K562 (cell line): ENCODE data around the gene E2F2. TPM values are rescaled to one million over a fixed set of nuclear protein-coding genes. Genes with fewer than 3 reads are reported as not detected.
A peak's percentile ranks its signal among the peaks of the same experiment; 100 is the strongest.

ENCODE experiments used
- EHMT2 ChIP-seq: fragments of 450-650 bp; IDR thresholded peaks from 2 replicates; pipeline ENCODE4 v1.6.1; 2018; ENCODE audit warnings: antibody characterized with exemption
- ETS2 ChIP-seq: IDR thresholded peaks from 2 replicates; pipeline ENCODE4 v1.6.1; 2016; ENCODE audit warnings: borderline replicate concordance, missing genetic modification characterization, mild to moderate bottlenecking, moderate library complexity, missing compliant biosample characterization; ENCODE audit not compliant: poor library complexity, severe bottlenecking
- EZH2 ChIP-seq: IDR thresholded peaks from 2 replicates; pipeline ENCODE4 v1.6.1; 2012; ENCODE audit warnings: low read depth, mild to moderate bottlenecking, inconsistent platforms, low read length, borderline replicate concordance
- HNRNPL ChIP-seq: fragments of 200-400 bp; formaldehyde crosslinking; IDR thresholded peaks from 2 replicates; pipeline ENCODE4 v1.6.1; 2017; ENCODE audit warnings: low read depth, mild to moderate bottlenecking, low read length
- JUNB ChIP-seq: fragments of 450-650 bp; formaldehyde crosslinking; conservative IDR thresholded peaks from 2 replicates; pipeline ENCODE4 v1.4.0; 2020; ENCODE audit warnings: mild to moderate bottlenecking
- KLF10 ChIP-seq: fragments of 250-450 bp; sonication (Bioruptor Pico); IDR thresholded peaks from 2 replicates; pipeline ENCODE4 v1.6.1; 2021; ENCODE audit warnings: matching md5 sums
- MED1 ChIP-seq: sonication (generic); formaldehyde crosslinking; IDR thresholded peaks from 2 replicates; pipeline ENCODE4 v1.8.1; 2023; ENCODE audit warnings: missing genetic modification reagents, borderline replicate concordance
- MYNN ChIP-seq, 2 experiments: sonication (generic); formaldehyde crosslinking in 1 of 2; IDR thresholded peaks; 2 replicates each; pipeline versions ENCODE4 v1.5.0 to v1.6.1; 2016 to 2020; ENCODE audit warnings: antibody characterized with exemption in 1 of 2, missing genetic modification reagents in 1 of 2
- NFIX ChIP-seq: fragments of 250-450 bp; sonication (Bioruptor Pico); IDR thresholded peaks from 2 replicates; pipeline ENCODE4 v1.4.0; 2020; ENCODE audit warnings: low read depth, mild to moderate bottlenecking, moderate library complexity
- RFX1 ChIP-seq: fragments of 450-650 bp; IDR thresholded peaks from 2 replicates; pipeline ENCODE4 v1.6.1; 2016; ENCODE audit warnings: mild to moderate bottlenecking, moderate library complexity
- RFX7 ChIP-seq: fragments of 250-450 bp; sonication (Bioruptor Pico); IDR thresholded peaks from 2 replicates; pipeline ENCODE4 v1.5.1; 2021; ENCODE audit warnings: mild to moderate bottlenecking
- STAT5B ChIP-seq: fragments of 250-450 bp; sonication (Bioruptor Pico); IDR thresholded peaks from 2 replicates; pipeline ENCODE4 v1.8.0; 2021; ENCODE audit warnings: mild to moderate bottlenecking, inconsistent platforms
- ZEB2 ChIP-seq: fragments of 450-650 bp; IDR thresholded peaks from 2 replicates; pipeline ENCODE4 v1.6.1; 2016
- ZNF3 ChIP-seq: fragments of 250-450 bp; sonication (Bioruptor Pico); IDR thresholded peaks from 2 replicates; pipeline ENCODE4 v1.5.0; 2021; ENCODE audit warnings: mild to moderate bottlenecking, moderate library complexity
- polyA plus RNA-seq, 8 experiments: library from polyadenylated mRNA; depleted of rRNA in 4 of 8; stranded (reverse) in 5 of 8; unstranded in 3 of 8; fragments of >200 nt; fragmentation: Nextera tagmentation in 2 of 8; fragmentation: Illumina TruSeq in 1 of 8; extraction: Ambion mirVana in 2 of 8; extraction: Trizol in 1 of 8; gene quantifications; 2 replicates each; pipeline versions ENCODE4 v1.2.1 to v1.2.3, GENCODE V29; 2011 to 2014; ENCODE audit warnings: inconsistent platforms in 1 of 8, missing spikeins in 1 of 8
- total RNA-seq, 7 experiments: library from RNA; depleted of rRNA in 6 of 7; stranded (reverse); fragments of >200 nt in 6 of 7; fragmentation: Illumina TruSeq in 2 of 7; extraction: Trizol in 2 of 7; gene quantifications; 2 replicates each; pipeline versions ENCODE4 v1.2.1 to v1.2.3, GENCODE V29; 2011 to 2021; ENCODE audit warnings: low replicate concordance in 1 of 7
- TF ChIP-seq, protein P1 (sequence below), 2 experiments: IDR thresholded peaks; 2 replicates each; pipeline ENCODE4 v1.6.1; 2012; ENCODE audit warnings: improper control_type of control experiment in 2 of 2, low read depth in 2 of 2, low read length in 2 of 2, borderline replicate concordance in 1 of 2
- TF ChIP-seq, protein P2 (sequence below): fragments of 150-350 bp; conservative IDR thresholded peaks from 2 replicates; pipeline ENCODE4 v1.6.1; 2014; ENCODE audit warnings: low read length
- TF ChIP-seq, protein P3 (sequence below), 2 experiments: fragments of 450-650 bp in 1 of 2; sonication (generic) in 1 of 2; formaldehyde crosslinking; conservative IDR thresholded peaks; 2 replicates each; pipeline versions ENCODE4 v1.4.0 to v1.8.1; 2020 to 2022; ENCODE audit warnings: mild to moderate bottlenecking in 1 of 2, missing genetic modification reagents in 1 of 2
- TF ChIP-seq, protein P4 (sequence below): sonication (generic); formaldehyde crosslinking; IDR thresholded peaks from 2 replicates; pipeline ENCODE4 v1.8.0; 2022; ENCODE audit warnings: mild to moderate bottlenecking, missing genetic modification reagents
- TF ChIP-seq, protein P5 (sequence below): fragments of 450-650 bp; IDR thresholded peaks from 2 replicates; pipeline ENCODE4 v1.6.1; 2016; ENCODE audit warnings: missing biosample characterization, missing genetic modification characterization

Gene E2F2
- total and polyA plus RNA-seq, 9 of the 15 experiments (the other 6 are each of a cell fraction or from before 2014, with no cell fraction given), result 3.1 to 25.3 (median 11.4) TPM

DNA sequence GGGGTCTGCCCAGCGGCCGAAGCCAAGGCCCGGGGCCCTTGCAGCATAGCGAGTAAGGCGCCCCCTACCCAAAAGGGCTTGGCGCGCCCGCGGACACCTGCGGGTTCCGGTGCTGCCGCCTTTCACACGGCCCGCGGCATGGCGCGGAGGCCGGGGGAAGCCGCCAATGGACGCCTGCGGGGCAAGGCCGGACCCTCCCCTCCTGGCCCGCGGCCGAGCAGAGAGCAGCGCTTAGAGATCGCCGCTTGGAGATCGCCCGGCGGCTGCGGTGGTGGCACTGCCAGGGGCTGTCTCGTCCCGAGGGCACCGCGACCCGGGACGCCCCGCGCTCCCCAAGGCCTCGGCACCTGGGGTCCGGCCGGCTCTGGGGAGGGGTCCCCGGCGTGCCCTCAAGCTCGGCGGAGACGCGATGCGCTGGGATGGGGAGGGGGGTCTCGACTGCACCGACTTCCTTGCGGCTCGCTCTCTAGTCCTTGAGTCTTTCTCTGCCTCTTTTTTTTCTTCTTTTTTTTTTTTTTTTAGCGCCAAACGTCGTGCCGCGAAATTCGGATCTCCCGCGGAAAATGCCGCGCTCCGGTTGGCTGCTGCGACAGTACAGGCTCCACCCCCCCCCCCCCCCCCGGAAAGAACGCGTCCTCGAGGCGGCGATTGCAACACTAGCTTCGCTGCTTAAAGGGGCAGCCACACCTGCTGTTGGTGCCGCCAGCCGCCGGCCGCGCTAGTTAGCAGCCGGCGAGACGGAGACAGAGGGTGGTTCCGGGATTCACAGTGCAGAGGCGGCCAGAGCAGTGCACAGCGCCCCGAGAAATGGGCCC, at the start of gene E2F2 (continued):
- TF ChIP-seq, protein P1, sequence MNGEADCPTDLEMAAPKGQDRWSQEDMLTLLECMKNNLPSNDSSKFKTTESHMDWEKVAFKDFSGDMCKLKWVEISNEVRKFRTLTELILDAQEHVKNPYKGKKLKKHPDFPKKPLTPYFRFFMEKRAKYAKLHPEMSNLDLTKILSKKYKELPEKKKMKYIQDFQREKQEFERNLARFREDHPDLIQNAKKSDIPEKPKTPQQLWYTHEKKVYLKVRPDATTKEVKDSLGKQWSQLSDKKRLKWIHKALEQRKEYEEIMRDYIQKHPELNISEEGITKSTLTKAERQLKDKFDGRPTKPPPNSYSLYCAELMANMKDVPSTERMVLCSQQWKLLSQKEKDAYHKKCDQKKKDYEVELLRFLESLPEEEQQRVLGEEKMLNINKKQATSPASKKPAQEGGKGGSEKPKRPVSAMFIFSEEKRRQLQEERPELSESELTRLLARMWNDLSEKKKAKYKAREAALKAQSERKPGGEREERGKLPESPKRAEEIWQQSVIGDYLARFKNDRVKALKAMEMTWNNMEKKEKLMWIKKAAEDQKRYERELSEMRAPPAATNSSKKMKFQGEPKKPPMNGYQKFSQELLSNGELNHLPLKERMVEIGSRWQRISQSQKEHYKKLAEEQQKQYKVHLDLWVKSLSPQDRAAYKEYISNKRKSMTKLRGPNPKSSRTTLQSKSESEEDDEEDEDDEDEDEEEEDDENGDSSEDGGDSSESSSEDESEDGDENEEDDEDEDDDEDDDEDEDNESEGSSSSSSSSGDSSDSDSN (IDR thresholded peaks at IDR 0.05; ENCODE audit: borderline replicate concordance in 1 of 2, low read depth in 2 of 2, low read length in 2 of 2), result peak; percentile 81 to 82; a peak in 2 of 4 replicates
- TF ChIP-seq ZEB2 (no peak), HNRNPL (peak; percentile 98), EHMT2 (no peak), STAT5B (CRISPR knock-in tag) (no peak), ETS2 (no peak), RFX1 (no peak), ZNF3 (CRISPR knock-in tag) (no peak), EZH2 (no peak), MED1 (CRISPR knock-in tag) (no peak), KLF10 (CRISPR knock-in tag) (no peak), RFX7 (CRISPR knock-in tag) (no peak), MYNN (IDR thresholded peaks at IDR 0.05) (0 out of 2 replicates have a peak, but pooled peaks have one; percentile 9), MYNN (CRISPR knock-in tag; IDR thresholded peaks at IDR 0.05) (no peak), NFIX (CRISPR knock-in tag) (no peak), JUNB (CRISPR knock-in tag) (no peak)
- TF ChIP-seq, protein P2, sequence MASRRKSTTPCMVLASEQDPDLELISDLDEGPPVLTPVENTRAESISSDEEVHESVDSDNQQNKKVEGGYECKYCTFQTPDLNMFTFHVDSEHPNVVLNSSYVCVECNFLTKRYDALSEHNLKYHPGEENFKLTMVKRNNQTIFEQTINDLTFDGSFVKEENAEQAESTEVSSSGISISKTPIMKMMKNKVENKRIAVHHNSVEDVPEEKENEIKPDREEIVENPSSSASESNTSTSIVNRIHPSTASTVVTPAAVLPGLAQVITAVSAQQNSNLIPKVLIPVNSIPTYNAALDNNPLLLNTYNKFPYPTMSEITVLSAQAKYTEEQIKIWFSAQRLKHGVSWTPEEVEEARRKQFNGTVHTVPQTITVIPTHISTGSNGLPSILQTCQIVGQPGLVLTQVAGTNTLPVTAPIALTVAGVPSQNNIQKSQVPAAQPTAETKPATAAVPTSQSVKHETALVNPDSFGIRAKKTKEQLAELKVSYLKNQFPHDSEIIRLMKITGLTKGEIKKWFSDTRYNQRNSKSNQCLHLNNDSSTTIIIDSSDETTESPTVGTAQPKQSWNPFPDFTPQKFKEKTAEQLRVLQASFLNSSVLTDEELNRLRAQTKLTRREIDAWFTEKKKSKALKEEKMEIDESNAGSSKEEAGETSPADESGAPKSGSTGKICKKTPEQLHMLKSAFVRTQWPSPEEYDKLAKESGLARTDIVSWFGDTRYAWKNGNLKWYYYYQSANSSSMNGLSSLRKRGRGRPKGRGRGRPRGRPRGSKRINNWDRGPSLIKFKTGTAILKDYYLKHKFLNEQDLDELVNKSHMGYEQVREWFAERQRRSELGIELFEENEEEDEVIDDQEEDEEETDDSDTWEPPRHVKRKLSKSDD, result no peak
- TF ChIP-seq, protein P3, sequence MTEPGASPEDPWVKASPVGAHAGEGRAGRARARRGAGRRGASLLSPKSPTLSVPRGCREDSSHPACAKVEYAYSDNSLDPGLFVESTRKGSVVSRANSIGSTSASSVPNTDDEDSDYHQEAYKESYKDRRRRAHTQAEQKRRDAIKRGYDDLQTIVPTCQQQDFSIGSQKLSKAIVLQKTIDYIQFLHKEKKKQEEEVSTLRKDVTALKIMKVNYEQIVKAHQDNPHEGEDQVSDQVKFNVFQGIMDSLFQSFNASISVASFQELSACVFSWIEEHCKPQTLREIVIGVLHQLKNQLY (CRISPR knock-in tag; conservative IDR thresholded peaks at IDR 0.05), result peak in 1 of 2 experiments; percentile 27; a peak in 1 of 4 replicates
- TF ChIP-seq, protein P4, sequence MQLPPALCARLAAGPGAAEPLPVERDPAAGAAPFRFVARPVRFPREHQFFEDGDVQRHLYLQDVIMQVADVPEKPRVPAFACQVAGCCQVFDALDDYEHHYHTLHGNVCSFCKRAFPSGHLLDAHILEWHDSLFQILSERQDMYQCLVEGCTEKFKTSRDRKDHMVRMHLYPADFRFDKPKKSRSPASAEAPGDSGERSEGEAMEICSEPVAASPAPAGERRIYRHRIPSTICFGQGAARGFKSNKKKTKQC (CRISPR knock-in tag), result peak; percentile 87
- TF ChIP-seq, protein P5, sequence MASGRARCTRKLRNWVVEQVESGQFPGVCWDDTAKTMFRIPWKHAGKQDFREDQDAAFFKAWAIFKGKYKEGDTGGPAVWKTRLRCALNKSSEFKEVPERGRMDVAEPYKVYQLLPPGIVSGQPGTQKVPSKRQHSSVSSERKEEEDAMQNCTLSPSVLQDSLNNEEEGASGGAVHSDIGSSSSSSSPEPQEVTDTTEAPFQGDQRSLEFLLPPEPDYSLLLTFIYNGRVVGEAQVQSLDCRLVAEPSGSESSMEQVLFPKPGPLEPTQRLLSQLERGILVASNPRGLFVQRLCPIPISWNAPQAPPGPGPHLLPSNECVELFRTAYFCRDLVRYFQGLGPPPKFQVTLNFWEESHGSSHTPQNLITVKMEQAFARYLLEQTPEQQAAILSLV (tag), result peak; percentile 53; the same call in 1 of the 2 replicates
